Measurements from ENCODE around the gene MAP6. TPM values are rescaled to one million over a fixed set of nuclear protein-coding genes. Genes with fewer than 3 reads are reported as not detected.

Gene MAP6
- total RNA-seq, 2 experiments from 2014 or later, result not detected

DNA sequence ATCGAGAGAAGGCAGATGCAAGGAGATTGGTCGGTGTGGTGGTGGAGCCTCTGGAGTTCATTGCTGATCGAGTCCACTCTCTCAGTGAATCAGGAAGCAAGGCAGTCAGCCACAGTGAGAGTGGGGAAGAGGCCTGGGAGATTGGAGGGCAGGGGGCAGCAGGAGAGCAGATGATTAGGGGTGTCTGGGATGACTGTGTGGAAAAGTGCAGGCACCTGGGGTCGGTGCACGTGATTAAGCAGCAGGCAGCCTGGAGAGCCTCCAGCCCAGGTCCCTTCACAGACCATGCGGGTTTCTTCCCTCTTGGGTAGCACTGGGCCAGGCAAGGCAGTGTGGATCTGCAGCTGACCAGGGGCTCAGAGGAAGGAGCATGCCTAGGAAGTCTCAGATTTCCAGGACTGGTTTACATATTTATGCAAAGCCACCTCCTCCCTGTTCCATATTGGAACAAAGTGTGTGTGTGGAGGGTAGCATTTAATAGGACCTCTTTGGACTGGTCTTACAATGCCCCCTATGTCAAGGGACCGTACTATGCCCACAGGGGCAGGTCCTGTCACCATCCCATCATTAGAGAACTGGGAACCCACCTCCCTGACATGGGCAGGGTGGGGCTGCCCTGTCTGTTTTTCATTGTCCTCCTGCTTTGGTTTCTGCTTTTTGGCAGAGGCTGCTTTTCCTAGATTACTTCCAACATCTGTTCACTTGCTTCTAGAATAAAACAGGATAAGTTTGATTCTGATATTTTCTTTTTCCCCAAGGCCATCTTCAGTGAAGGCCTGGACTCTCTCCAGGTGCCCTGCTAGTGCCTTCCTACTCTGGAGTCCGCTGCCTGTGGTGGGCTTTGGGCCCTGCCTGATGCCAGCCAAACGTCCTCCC lies 129.1 kb downstream of the MAP6 start:
- H3K4me1 Mint-ChIP-seq (ENCODE audit: low read depth), result peaks cover 38% of the 10 kb centered on the region
- H3K4me3 Mint-ChIP-seq, result no peak overlapping the region
- POLR2A ChIA-PET, result no interaction called here
- ATAC-seq (no peak), DNase-seq (no peak)
- H3K36me3 Mint-ChIP-seq (ENCODE audit: low read depth), result no peaks in the 10 kb centered on the region
- H3K27me3 Mint-ChIP-seq (ENCODE audit: low read depth), result peaks cover 3% of the 10 kb centered on the region
- H3K9me3 Mint-ChIP-seq (ENCODE audit: insufficient read depth), result no peaks in the 10 kb centered on the region
- no peak overlapping the region for H3K27ac Mint-ChIP-seq
- CTCF ChIA-PET, result no interaction called here

DNA sequence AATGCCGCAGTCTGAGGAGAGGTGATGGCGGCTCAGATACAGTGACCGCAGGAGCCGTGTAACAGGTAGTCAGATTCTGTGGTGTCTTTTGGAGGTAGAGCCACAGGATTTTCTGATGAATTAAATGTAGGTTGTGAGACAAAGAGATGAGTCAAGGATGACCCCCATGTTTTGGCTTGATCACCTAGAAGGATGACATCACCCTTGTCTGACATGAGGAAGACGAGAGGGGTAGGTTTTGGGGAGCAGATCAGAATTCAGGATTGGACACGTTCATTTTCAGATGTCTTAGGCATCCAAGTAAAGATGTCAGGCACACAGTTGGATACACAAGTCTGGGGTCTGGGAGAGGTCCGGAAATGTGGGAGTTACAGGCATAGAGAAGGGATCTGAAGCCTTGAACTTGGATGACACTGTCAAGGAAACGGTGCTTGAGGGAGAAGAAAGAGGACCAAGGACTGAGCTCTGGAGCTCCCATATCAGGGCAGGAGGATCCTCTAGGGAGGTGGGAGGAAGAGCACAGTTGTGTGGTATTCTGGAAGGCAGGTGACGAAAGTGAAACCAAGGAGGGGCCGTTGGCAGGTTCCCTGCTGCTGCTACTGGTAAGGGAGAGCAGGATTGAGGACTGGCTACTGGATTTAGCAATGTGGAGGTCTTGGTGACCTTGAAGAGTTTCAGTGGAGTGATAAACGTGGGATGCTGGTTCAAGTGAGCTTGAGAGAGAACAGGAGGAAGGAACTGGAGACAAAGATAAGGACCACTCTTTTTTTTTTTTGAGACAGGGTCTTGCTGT lies 130.5 kb downstream of the MAP6 start:
- no peaks in the 10 kb centered on the region for H3K36me3 Mint-ChIP-seq (ENCODE audit: low read depth)
- peaks cover 48% of the 10 kb centered on the region for H3K4me1 Mint-ChIP-seq (ENCODE audit: low read depth)
- no peak overlapping the region for H3K4me3 Mint-ChIP-seq
- ATAC-seq (no peak), DNase-seq (no peak)
- POLR2A ChIA-PET, result no interaction called here
- H3K9me3 Mint-ChIP-seq (ENCODE audit: insufficient read depth), result no peaks in the 10 kb centered on the region
- H3K27me3 Mint-ChIP-seq (ENCODE audit: low read depth), result peaks cover 3% of the 10 kb centered on the region
- H3K27ac Mint-ChIP-seq, result peak overlapping the region; percentile 26
- CTCF ChIA-PET, result interaction anchor here (0.6 to 1.3 kb wide), 3 partner anchors 9 to 13 kb away, joined by 3 to 5 read pairs (median 3); partner anchors contain the start of gene GDPD5

DNA sequence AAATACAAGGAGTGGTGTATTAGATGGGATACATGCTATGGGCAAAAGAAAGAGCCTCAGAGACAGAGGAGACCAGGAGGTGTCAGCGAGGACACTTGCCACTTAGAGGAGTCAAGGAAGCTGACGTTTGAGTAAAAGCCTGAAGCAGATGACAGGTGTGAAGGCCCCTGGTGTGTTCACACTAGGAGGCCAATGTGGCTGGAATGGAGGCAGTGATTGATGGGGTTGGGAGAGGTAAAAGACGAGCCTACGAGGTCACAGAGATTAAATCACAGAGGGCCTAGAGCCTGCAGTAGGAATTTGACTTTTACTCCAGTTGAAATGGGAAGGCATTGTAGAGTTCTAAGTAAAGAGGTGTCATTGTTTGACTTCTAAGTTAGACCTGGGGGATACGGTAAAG lies 131.1 kb downstream of the MAP6 start:
- ChIA-PET CTCF (interaction anchor here (1.0 to 1.3 kb wide), 2 partner anchors 9 to 12 kb away, joined by 3 to 5 read pairs; partner anchors contain the start of gene GDPD5), POLR2A (no interaction called here)
- no peak overlapping the region for H3K4me3 Mint-ChIP-seq
- H3K27ac Mint-ChIP-seq, result no peak overlapping the region
- ATAC-seq, result no peak
- H3K4me1 Mint-ChIP-seq (ENCODE audit: low read depth), result peaks cover 48% of the 10 kb centered on the region
- H3K9me3 Mint-ChIP-seq (ENCODE audit: insufficient read depth), result no peaks in the 10 kb centered on the region
- no peak for DNase-seq
- peaks cover 3% of the 10 kb centered on the region for H3K27me3 Mint-ChIP-seq (ENCODE audit: low read depth)
- H3K36me3 Mint-ChIP-seq (ENCODE audit: low read depth), result no peaks in the 10 kb centered on the region

Other genes starting within 250 kb of the MAP6 start
- gene KLHL35, start 235.8 kb downstream of the MAP6 start, total RNA-seq, result under 1 TPM; 0.26 to 0.31 TPM
- 10 to 100 TPM; 23.1 to 26.6 TPM for gene GDPD5, start 143.1 kb downstream of the MAP6 start, total RNA-seq
- 10 to 100 TPM in 1 of 2 experiments, 1 to 10 TPM in 1; 9.3 to 10.8 TPM for gene SERPINH1, start 106.8 kb downstream of the MAP6 start, total RNA-seq
- not detected for gene MOGAT2, start 48.8 kb upstream of the MAP6 start, total RNA-seq
- gene DGAT2, start 99.7 kb upstream of the MAP6 start, total RNA-seq, result under 1 TPM; 0.37 to 0.76 TPM
- gene UVRAG, start 146.2 kb upstream of the MAP6 start, total RNA-seq, result 10 to 100 TPM; 19.8 to 21.1 TPM